ENCODE data around the gene ECE2. TPM values are rescaled to one million over a fixed set of nuclear protein-coding genes. Genes with fewer than 3 reads are reported as not detected.
"Not testable (repeated sequence)": the region's sequence is repeated elsewhere in the genome, so short reads cannot be mapped to it uniquely, and the experiment has no call there.

Gene ECE2
- total RNA-seq, 1 experiment from 2014 or later: not detected

DNA sequence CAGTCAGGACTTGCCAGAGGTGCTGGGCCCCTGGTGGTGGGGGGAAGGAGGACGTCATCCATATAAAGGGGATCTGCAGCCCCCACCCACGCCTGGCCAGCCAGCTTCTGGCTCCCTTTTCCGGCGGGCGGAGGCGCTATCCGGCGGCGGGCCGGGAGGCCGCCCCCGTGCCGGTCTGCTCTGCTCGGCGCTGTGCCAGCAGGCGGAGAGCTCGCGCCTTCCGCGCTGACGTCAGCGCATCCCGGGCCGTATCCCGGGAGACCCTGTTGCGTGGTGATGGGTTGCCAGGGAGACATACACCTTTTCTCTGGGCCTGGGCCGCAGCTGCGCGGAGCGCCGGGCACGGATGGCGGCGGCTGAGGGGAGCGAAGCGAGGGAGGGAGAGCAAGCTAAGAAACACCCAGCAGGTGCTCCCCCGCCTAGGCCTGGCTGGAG lies 62.7 kb downstream of the ECE2 start:
- H3K4me1 ChIP-seq (ENCODE audit: control insufficient read depth, insufficient read depth, low read length): peaks cover 31% of the 10 kb centered on the region
- in situ Hi-C loops (cut with HindIII; ENCODE audit: low pct_unique_long_range_greater_than_20kb, low sequenced_read_pairs): no loop called here

DNA sequence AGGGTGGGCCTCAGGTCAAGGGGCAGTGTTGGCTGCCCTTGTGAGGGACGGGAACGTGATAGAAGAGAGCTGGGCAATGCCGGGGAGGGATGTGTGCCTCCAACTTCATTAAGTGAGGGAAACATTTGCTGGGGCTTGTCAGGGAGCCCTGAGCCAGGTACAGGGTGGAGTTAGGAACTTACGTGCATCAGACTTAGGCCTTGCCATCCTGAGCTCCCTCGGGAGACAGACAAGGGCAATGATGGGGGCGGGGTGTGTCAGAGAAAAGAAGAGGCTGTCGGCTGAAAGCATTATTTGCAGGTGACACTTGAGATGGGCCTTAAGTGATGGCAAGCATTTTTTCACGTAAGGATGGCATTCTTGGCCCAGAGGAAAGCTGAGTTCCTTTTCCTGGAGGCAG lies 63.2 kb downstream of the ECE2 start:
- intact Hi-C loops (cut with micrococcal nuclease; ENCODE audit: unreplicated experiment) (no loop called here), in situ Hi-C loops (cut with HindIII; ENCODE audit: low pct_unique_long_range_greater_than_20kb, low sequenced_read_pairs) (no loop called here)
- Histone ChIP-seq H3K27ac (ENCODE audit: low read length) (no peak overlapping the region), H3K9me3 (ENCODE audit: control insufficient read depth, insufficient read depth, low read depth, low read length) (no peaks in the 10 kb centered on the region), H3K4me3 (ENCODE audit: low read depth in 2 of 2, low read length in 2 of 2) (no peak overlapping the region), H3K36me3 (ENCODE audit: control insufficient read depth, insufficient read depth, low read length) (no peaks in the 10 kb centered on the region; the same call in 1 of the 2 replicates), H3K4me1 (ENCODE audit: control insufficient read depth, insufficient read depth, low read length) (peaks cover 27% of the 10 kb centered on the region), H3K27me3 (ENCODE audit: control insufficient read depth, insufficient read depth, low read length) (no peaks in the 10 kb centered on the region)
- ChIA-PET POLR2A (interaction anchor here (0.6 kb wide), 1 partner anchor 11 kb away, joined by 3 read pairs; no protein-coding TSS in a partner anchor), CTCF (no interaction called here)
- ATAC-seq (no peak), DNase-seq (ENCODE audit: low read depth, low spot score) (no peak)
- BruUV-seq (replicated peaks): no TSS peak
- TF ChIP-seq POLR2AphosphoS5 (IDR thresholded peaks at IDR 0.05; ENCODE audit: low read depth, low read length): no peak
- TF ChIP-seq, protein P1, sequence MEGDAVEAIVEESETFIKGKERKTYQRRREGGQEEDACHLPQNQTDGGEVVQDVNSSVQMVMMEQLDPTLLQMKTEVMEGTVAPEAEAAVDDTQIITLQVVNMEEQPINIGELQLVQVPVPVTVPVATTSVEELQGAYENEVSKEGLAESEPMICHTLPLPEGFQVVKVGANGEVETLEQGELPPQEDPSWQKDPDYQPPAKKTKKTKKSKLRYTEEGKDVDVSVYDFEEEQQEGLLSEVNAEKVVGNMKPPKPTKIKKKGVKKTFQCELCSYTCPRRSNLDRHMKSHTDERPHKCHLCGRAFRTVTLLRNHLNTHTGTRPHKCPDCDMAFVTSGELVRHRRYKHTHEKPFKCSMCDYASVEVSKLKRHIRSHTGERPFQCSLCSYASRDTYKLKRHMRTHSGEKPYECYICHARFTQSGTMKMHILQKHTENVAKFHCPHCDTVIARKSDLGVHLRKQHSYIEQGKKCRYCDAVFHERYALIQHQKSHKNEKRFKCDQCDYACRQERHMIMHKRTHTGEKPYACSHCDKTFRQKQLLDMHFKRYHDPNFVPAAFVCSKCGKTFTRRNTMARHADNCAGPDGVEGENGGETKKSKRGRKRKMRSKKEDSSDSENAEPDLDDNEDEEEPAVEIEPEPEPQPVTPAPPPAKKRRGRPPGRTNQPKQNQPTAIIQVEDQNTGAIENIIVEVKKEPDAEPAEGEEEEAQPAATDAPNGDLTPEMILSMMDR (IDR thresholded peaks at IDR 0.05): no peak
- TF ChIP-seq REST (IDR thresholded peaks at IDR 0.05; ENCODE audit: insufficient read depth in 1 of 2, low read depth in 2 of 2, low read length in 1 of 2): no peak
- TF ChIP-seq TCF7L2 (IDR thresholded peaks at IDR 0.05; ENCODE audit: low read depth, low read length): no peak
- no peak for TF ChIP-seq SIN3A (IDR thresholded peaks at IDR 0.05; ENCODE audit: borderline replicate concordance, insufficient read depth, low read depth, low read length)

More for the DNA sequence above, 62.7 kb downstream of the ECE2 start:
- ChIA-PET POLR2A (no interaction called here), CTCF (no interaction called here)
- Histone ChIP-seq H3K27me3 (ENCODE audit: control insufficient read depth, insufficient read depth, low read length) (no peaks in the 10 kb centered on the region), H3K9me3 (ENCODE audit: control insufficient read depth, insufficient read depth, low read depth, low read length) (no peaks in the 10 kb centered on the region), H3K4me3 (ENCODE audit: low read depth in 2 of 2, low read length in 2 of 2) (no peak overlapping the region), H3K27ac (ENCODE audit: low read length) (no peak overlapping the region), H3K36me3 (ENCODE audit: control insufficient read depth, insufficient read depth, low read length) (no peaks in the 10 kb centered on the region; the same call in 1 of the 2 replicates)
- BruUV-seq (replicated peaks): no TSS peak
- intact Hi-C loops (cut with micrococcal nuclease; ENCODE audit: unreplicated experiment): no loop called here
- TF ChIP-seq TCF7L2 (IDR thresholded peaks at IDR 0.05; ENCODE audit: low read depth, low read length): no peak
- TF ChIP-seq REST (IDR thresholded peaks at IDR 0.05; ENCODE audit: insufficient read depth in 1 of 2, low read depth in 2 of 2, low read length in 1 of 2): no peak
- TF ChIP-seq, protein P1 (IDR thresholded peaks at IDR 0.05): no peak
- no peak for TF ChIP-seq SIN3A (IDR thresholded peaks at IDR 0.05; ENCODE audit: borderline replicate concordance, insufficient read depth, low read depth, low read length)
- TF ChIP-seq POLR2AphosphoS5 (IDR thresholded peaks at IDR 0.05; ENCODE audit: low read depth, low read length): no peak
- DNase-seq (ENCODE audit: low read depth, low spot score): no peak
- ATAC-seq: no peak

DNA sequence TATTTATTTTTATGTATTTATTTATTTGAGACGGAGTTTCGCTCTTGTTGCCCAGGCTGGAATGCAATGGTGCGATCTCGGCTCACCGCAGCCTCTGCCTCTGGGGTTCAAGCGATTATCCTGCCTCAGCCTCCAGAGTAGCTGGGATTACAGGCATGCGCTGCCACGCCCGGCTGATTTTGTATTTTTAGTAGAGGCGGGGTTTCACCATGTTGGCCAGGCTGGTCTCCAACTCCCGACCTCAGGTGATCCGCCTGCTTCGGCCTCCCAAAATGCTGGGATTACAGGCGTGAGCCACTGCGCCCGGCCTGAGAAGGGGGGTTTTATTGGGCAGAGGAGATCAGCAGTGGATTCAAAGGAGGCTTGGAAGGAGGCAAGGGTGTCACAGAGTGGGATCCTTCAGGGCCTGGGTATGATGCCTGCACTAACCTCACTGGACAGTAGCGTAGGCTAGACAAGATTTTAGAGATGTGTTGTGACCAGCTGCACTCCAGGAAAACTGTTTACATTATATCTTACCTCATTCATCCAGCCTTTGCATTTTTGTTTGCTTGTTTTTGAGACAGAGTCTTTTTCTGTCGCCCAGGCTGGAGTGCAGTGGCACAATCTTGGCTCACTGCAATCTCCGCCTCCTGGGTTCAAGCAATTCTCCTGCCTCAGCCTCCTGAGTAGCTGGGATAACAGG lies 63.8 kb downstream of the ECE2 start:
- H3K27me3 ChIP-seq (ENCODE audit: control insufficient read depth, insufficient read depth, low read length); CTCF ChIA-PET; H3K9me3 ChIP-seq (ENCODE audit: control insufficient read depth, insufficient read depth, low read depth, low read length); ATAC-seq; H3K36me3 ChIP-seq (ENCODE audit: control insufficient read depth, insufficient read depth, low read length); in situ Hi-C loops (cut with HindIII; ENCODE audit: low pct_unique_long_range_greater_than_20kb, low sequenced_read_pairs); intact Hi-C loops (cut with micrococcal nuclease; ENCODE audit: unreplicated experiment); H3K27ac ChIP-seq (ENCODE audit: low read length); BruUV-seq (replicated peaks); H3K4me3 ChIP-seq (ENCODE audit: low read depth in 2 of 2, low read length in 2 of 2); DNase-seq (ENCODE audit: low read depth, low spot score): not testable (repeated sequence)
- POLR2A ChIA-PET: interaction anchor here (0.6 kb wide), 1 partner anchor 12 kb away, joined by 3 read pairs; no protein-coding TSS in a partner anchor
- peaks cover 21% of the 10 kb centered on the region for H3K4me1 ChIP-seq (ENCODE audit: control insufficient read depth, insufficient read depth, low read length)
